ENCODE measurements around the gene SEMA6A. TPM values are rescaled to one million over a fixed set of nuclear protein-coding genes. Genes with fewer than 3 reads are reported as not detected.

The SEMA6A gene
- total and polyA plus RNA-seq, 10 of the 15 experiments (the other 5 are each of a cell fraction or from before 2014, with no cell fraction given), result 0.16 to 10.2 (median 1.1) TPM

- no TSS peak for BruUV-seq (replicated peaks)
- POLR2A ChIA-PET, result no interaction called here
- intact Hi-C loops (cut with micrococcal nuclease; ENCODE audit: unreplicated experiment) (no loop called here), in situ Hi-C loops (cut with MboI) (no loop called here)
- Histone ChIP-seq H2AFZ (ENCODE audit: control insufficient read depth, low read depth, low read length) (no peak overlapping the region), H3K4me3 (no peak overlapping the region), H3K9me3 (replicated peaks; ENCODE audit: control insufficient read depth, insufficient read depth, low read length) (no peaks in the 10 kb centered on the region), H4K20me1 (ENCODE audit: control insufficient read depth, insufficient read depth) (no peaks in the 10 kb centered on the region), H3K4me1 (ENCODE audit: control insufficient read depth, insufficient read depth, low read length) (no peaks in the 10 kb centered on the region), H3K27me3 (replicated peaks in 1 of 2; ENCODE audit: control insufficient read depth in 2 of 2, insufficient read depth in 2 of 2, low read length in 1 of 2) (no peaks in the 10 kb centered on the region), H3K4me2 (ENCODE audit: control insufficient read depth, insufficient read depth) (no peak overlapping the region), H3K9ac (ENCODE audit: control insufficient read depth, insufficient read depth, low read length) (no peak overlapping the region), H3K27ac (ENCODE audit: control insufficient read depth, insufficient read depth) (no peak overlapping the region), H3K36me3 (ENCODE audit: control insufficient read depth in 2 of 2, insufficient read depth in 2 of 2, low read length in 1 of 2) (no peaks in the 10 kb centered on the region), H3K79me2 (ENCODE audit: control insufficient read depth, insufficient read depth, low read length) (no peaks in the 10 kb centered on the region)
- TF ChIP-seq GABPA (IDR thresholded peaks at IDR 0.05; ENCODE audit: low read depth) (no peak), RB1 (IDR thresholded peaks at IDR 0.05; ENCODE audit: borderline replicate concordance) (no peak), ZNF687 (IDR thresholded peaks at IDR 0.05) (no peak)
- DNase-seq (ENCODE audit: low read depth, low spot score), result no peak
- no peak for ATAC-seq
- SMC1A ChIA-PET (ENCODE audit: uncharacterized antibody, unreplicated experiment), result no interaction called here
- RAD21 ChIA-PET (ENCODE audit: unreplicated experiment), result no interaction called here
- 64% methylated on average over 1 of the region's 1 CpG for WGBS (ENCODE audit: insufficient coverage, insufficient replicate concordance, low lambda C conversion rate, missing lambda C conversion rate)
- CTCF ChIA-PET, result no interaction called here
- FAIRE-seq, result no peak
Measured at GRCh38 chr5:116531635-116532034, 43.0 kb downstream of the SEMA6A start.
